H9 (cell line): Measurements from ENCODE around the gene ZSCAN9. TPM values are rescaled to one million over a fixed set of nuclear protein-coding genes. Genes with fewer than 3 reads are reported as not detected.

Source experiments
- DNase-seq: peaks from one replicate; pipeline ENCODE4 v3.0.0-alpha.2; 2017
- H2AFZ ChIP-seq: one replicate; pipeline ENCODE4 v1.6.1; 2013; ENCODE audit warnings: mild to moderate bottlenecking, low read length, control low read depth, moderate library complexity
- H2AK5ac ChIP-seq: 2 replicates; pipeline ENCODE4 v1.6.1; 2013; ENCODE audit warnings: low read length, control low read depth, mixed read lengths; ENCODE audit not compliant: insufficient read length
- H2BK120ac ChIP-seq: one replicate; pipeline ENCODE4 v1.6.1; 2013; ENCODE audit warnings: low read depth, mild to moderate bottlenecking, low read length, control low read depth, inconsistent platforms; ENCODE audit not compliant: poor library complexity, severe bottlenecking
- H2BK12ac ChIP-seq: 2 replicates; pipeline ENCODE4 v1.6.1; 2013; ENCODE audit warnings: low read length, control low read depth, mixed read lengths, low read depth; ENCODE audit not compliant: insufficient read length
- H2BK15ac ChIP-seq: 2 replicates; pipeline ENCODE4 v1.6.1; 2013; ENCODE audit warnings: low read depth, low read length, control low read depth
- H2BK20ac ChIP-seq: one replicate; pipeline ENCODE4 v1.6.1; 2013; ENCODE audit warnings: low read depth, mild to moderate bottlenecking, low read length, control low read depth, inconsistent platforms; ENCODE audit not compliant: poor library complexity, severe bottlenecking
- H2BK5ac ChIP-seq: 2 replicates; pipeline ENCODE4 v1.6.1; 2013; ENCODE audit warnings: low read length, control low read depth, mixed read lengths; ENCODE audit not compliant: insufficient read length
- H3K14ac ChIP-seq: 2 replicates; pipeline ENCODE4 v1.6.1; 2013; ENCODE audit warnings: low read length, control low read depth; ENCODE audit not compliant: insufficient read depth
- H3K18ac ChIP-seq: 2 replicates; pipeline ENCODE4 v1.6.1; 2013; ENCODE audit warnings: low read depth, mild to moderate bottlenecking, mixed read lengths, low read length, control low read depth; ENCODE audit not compliant: insufficient read length
- H3K23ac ChIP-seq: 2 replicates; pipeline ENCODE4 v1.6.1; 2013; ENCODE audit warnings: low read length, control low read depth, mixed read lengths, low read depth; ENCODE audit not compliant: insufficient read length
- H3K23me2 ChIP-seq: 2 replicates; pipeline ENCODE4 v1.6.1; 2013; ENCODE audit warnings: low read depth, mild to moderate bottlenecking, mixed read lengths, low read length, control low read depth; ENCODE audit not compliant: insufficient read length, poor library complexity, severe bottlenecking
- H3K27ac ChIP-seq: 2 replicates; pipeline ENCODE4 v1.5.1; 2013; ENCODE audit warnings: low read length, control low read depth, mixed read lengths, low read depth; ENCODE audit not compliant: insufficient read length
- H3K27me3 ChIP-seq: 2 replicates; pipeline ENCODE4 v1.6.1; 2013; ENCODE audit warnings: low read length, control low read depth, inconsistent platforms; ENCODE audit not compliant: insufficient read depth
- H3K4ac ChIP-seq: 2 replicates; pipeline ENCODE4 v1.6.1; 2013; ENCODE audit warnings: low read depth, mild to moderate bottlenecking, control low read depth, inconsistent platforms, low read length, moderate library complexity
- H3K4me1 ChIP-seq: 2 replicates; pipeline ENCODE4 v1.6.1; 2013; ENCODE audit warnings: low read length, control low read depth, inconsistent platforms; ENCODE audit not compliant: insufficient read depth
- H3K4me2 ChIP-seq: 2 replicates; pipeline ENCODE4 v1.6.1; 2013; ENCODE audit warnings: low read length, control low read depth, mixed read lengths; ENCODE audit not compliant: insufficient read length, insufficient read depth
- H3K56ac ChIP-seq: 2 replicates; pipeline ENCODE4 v1.6.1; 2013; ENCODE audit warnings: low read depth, mild to moderate bottlenecking, mixed read lengths, low read length, control low read depth; ENCODE audit not compliant: insufficient read length
- H3K79me1 ChIP-seq: 2 replicates; pipeline ENCODE4 v1.6.1; 2013; ENCODE audit warnings: low read depth, mild to moderate bottlenecking, moderate library complexity, low read length, control low read depth, inconsistent platforms; ENCODE audit not compliant: insufficient read depth, poor library complexity, severe bottlenecking
- H3K79me2 ChIP-seq: 2 replicates; pipeline ENCODE4 v1.6.1; 2013; ENCODE audit warnings: low read length, control low read depth, inconsistent platforms; ENCODE audit not compliant: insufficient read depth
- H3K9ac ChIP-seq: 2 replicates; pipeline ENCODE4 v1.6.1; 2013; ENCODE audit warnings: low read length, control low read depth, mixed read lengths; ENCODE audit not compliant: insufficient read length; ENCODE audit errors: extremely low read depth
- H3K9me3 ChIP-seq: one replicate; pipeline ENCODE4 v1.6.1; 2013; ENCODE audit warnings: low read depth, low read length, inconsistent platforms; ENCODE audit not compliant: control insufficient read depth
- H3T11ph ChIP-seq: one replicate; pipeline ENCODE4 v1.6.1; 2013; ENCODE audit warnings: mild to moderate bottlenecking, low read length, control low read depth, inconsistent platforms
- H4K20me1 ChIP-seq: one replicate; pipeline ENCODE4 v1.6.1; 2013; ENCODE audit not compliant: control insufficient read depth, insufficient read length, insufficient read depth
- H4K5ac ChIP-seq: 2 replicates; pipeline ENCODE4 v1.6.1; 2013; ENCODE audit warnings: low read depth, mild to moderate bottlenecking, mixed read lengths, low read length, control low read depth; ENCODE audit not compliant: insufficient read length
- H4K8ac ChIP-seq: replicated peaks from 2 replicates; pipeline ENCODE4 v1.6.1; 2013; ENCODE audit warnings: low read length, control low read depth, mixed read lengths, low read depth; ENCODE audit not compliant: insufficient read length
- H4K91ac ChIP-seq: 2 replicates; pipeline ENCODE4 v1.6.1; 2013; ENCODE audit warnings: low read depth, mild to moderate bottlenecking, moderate library complexity, mixed read lengths, low read length, control low read depth; ENCODE audit not compliant: insufficient read length
- H3K27ac Mint-ChIP-seq, 3 experiments: 2 replicates in 2 of 3; 3 replicates in 1 of 3; pipeline ENCODE4 v1.8.0; 2020 to 2021; ENCODE audit warnings: mixed read lengths in 3 of 3, mild to moderate bottlenecking in 1 of 3, moderate library complexity in 1 of 3
- H3K27me3 Mint-ChIP-seq: 2 replicates; pipeline ENCODE4 v1.8.0; 2021; ENCODE audit warnings: low read depth, mild to moderate bottlenecking, moderate library complexity, mixed read lengths
- H3K36me3 Mint-ChIP-seq, 3 experiments: 2 replicates in 2 of 3; 3 replicates in 1 of 3; pipeline ENCODE4 v1.8.0; 2020 to 2021; ENCODE audit warnings: low read depth in 3 of 3, mixed read lengths in 3 of 3; ENCODE audit not compliant: insufficient read depth in 1 of 3
- H3K4me1 Mint-ChIP-seq, 2 experiments: 2 replicates each; pipeline ENCODE4 v1.8.0; 2020; ENCODE audit warnings: mixed read lengths in 2 of 2
- H3K4me3 Mint-ChIP-seq, 2 experiments: 2 replicates in 1 of 2; 3 replicates in 1 of 2; pipeline ENCODE4 v1.8.0; 2020 to 2021; ENCODE audit warnings: mild to moderate bottlenecking in 2 of 2, mixed read lengths in 2 of 2, moderate library complexity in 1 of 2
- H3K9me3 Mint-ChIP-seq, 2 experiments: 2 replicates in 1 of 2; 3 replicates in 1 of 2; pipeline ENCODE4 v1.8.0; 2020; ENCODE audit warnings: mild to moderate bottlenecking in 2 of 2, mixed read lengths in 2 of 2, moderate library complexity in 1 of 2
- WGBS: extraction: QIAGEN DNeasy Blood & Tissue Kit; methylation state at CpG from one replicate; pipeline ENCODE4 v1.1.7; 2013; ENCODE audit warnings: missing lambda C conversion rate, low lambda C conversion rate, mixed read lengths; ENCODE audit not compliant: insufficient read length; ENCODE audit errors: extremely low coverage; 5-methylcytosine and 5-hydroxymethylcytosine counted together
- total RNA-seq: library from RNA; stranded (reverse); gene quantifications from 2 replicates; pipeline ENCODE4 v1.2.1, GENCODE V29; 2021
- TF ChIP-seq, protein P1 (sequence below): fragments of 200-600 bp; sonication (generic); conservative IDR thresholded peaks from 3 replicates; pipeline ENCODE4 v1.8.0; 2021; ENCODE audit warnings: antibody characterized with exemption, mild to moderate bottlenecking

The ZSCAN9 gene
- total RNA-seq, 1 experiment from 2014 or later: 11.5 TPM

DNA sequence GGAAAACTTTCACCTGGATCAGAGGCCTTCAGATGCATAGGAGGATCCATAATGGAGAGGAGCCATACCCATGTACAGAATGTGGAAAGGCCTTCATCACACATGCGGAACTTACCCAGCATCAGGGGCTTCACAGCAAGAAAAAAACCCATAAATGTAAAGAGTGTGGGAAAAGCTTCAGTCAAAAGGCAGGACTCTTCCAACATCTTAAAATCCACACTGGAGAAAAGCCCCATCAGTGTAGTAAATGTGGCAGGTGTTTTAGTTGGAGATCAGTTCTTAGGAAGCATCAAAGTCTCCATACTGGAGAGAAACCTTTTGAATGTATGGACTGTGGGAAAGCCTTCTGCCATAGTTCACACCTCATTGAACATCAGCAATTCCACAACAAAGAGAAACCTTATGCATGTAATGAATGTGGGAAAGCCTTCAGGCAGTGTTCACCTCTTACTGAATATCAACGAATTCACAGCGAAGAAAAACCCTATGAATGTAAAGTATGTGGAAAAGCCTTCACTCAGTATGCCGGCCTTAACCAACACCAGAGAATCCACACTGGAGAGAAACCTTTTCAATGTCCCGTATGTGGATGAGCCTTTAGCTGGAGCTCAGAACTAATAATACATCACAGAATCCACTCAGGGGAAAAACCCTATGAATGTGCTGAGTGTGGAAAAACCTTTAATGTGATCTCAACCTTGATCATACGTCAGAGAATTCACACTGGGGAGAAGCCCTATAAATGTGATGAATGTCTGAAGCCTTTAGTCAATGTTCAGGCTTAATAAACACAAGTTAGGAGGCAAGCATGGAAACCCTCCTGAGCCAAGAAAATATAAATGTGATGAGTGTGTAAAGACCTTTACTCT is 36.7 kb upstream of the ZSCAN9 start:
- no peaks in the 10 kb centered on the region for H3K23me2 ChIP-seq
- H2AFZ ChIP-seq: no peak overlapping the region
- no peak overlapping the region for H3K4me2 ChIP-seq
- H3K14ac ChIP-seq: no peak overlapping the region
- H2BK12ac ChIP-seq: no peak overlapping the region
- H4K91ac ChIP-seq: no peak overlapping the region
- Mint-ChIP-seq H3K9me3 (peaks cover 63 to 67% of the 10 kb centered on the region in 2 experiments), H3K4me3 (no peak overlapping the region), H3K4me1 (no peaks in the 10 kb centered on the region), H3K36me3 (peaks cover 0 to 13% (median 1%) of the 10 kb centered on the region in 3 experiments; a peak in 2 of 7 replicates), H3K27ac (no peak overlapping the region), H3K27me3 (peaks cover 12% of the 10 kb centered on the region)
- no peaks in the 10 kb centered on the region for H3K27me3 ChIP-seq
- H2BK20ac ChIP-seq: no peak overlapping the region
- no peaks in the 10 kb centered on the region for H3K79me2 ChIP-seq
- no peak overlapping the region for H2BK5ac ChIP-seq
- H3K9ac ChIP-seq: no peak overlapping the region
- H2BK120ac ChIP-seq: no peak overlapping the region
- H3T11ph ChIP-seq: no peak overlapping the region
- no CpG with 5 or more reads among the region's 6 CpGs for WGBS
- no peak overlapping the region for H3K56ac ChIP-seq
- no peak overlapping the region for H3K23ac ChIP-seq
- TF ChIP-seq, protein P1, sequence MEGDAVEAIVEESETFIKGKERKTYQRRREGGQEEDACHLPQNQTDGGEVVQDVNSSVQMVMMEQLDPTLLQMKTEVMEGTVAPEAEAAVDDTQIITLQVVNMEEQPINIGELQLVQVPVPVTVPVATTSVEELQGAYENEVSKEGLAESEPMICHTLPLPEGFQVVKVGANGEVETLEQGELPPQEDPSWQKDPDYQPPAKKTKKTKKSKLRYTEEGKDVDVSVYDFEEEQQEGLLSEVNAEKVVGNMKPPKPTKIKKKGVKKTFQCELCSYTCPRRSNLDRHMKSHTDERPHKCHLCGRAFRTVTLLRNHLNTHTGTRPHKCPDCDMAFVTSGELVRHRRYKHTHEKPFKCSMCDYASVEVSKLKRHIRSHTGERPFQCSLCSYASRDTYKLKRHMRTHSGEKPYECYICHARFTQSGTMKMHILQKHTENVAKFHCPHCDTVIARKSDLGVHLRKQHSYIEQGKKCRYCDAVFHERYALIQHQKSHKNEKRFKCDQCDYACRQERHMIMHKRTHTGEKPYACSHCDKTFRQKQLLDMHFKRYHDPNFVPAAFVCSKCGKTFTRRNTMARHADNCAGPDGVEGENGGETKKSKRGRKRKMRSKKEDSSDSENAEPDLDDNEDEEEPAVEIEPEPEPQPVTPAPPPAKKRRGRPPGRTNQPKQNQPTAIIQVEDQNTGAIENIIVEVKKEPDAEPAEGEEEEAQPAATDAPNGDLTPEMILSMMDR: no peak
- no peak for DNase-seq
- H2BK15ac ChIP-seq: no peak overlapping the region
- no peak overlapping the region for H3K27ac ChIP-seq
- no peak overlapping the region for H3K18ac ChIP-seq
- H2AK5ac ChIP-seq: no peak overlapping the region
- no peaks in the 10 kb centered on the region for H3K4me1 ChIP-seq
- H3K4ac ChIP-seq: no peak overlapping the region
- H3K9me3 ChIP-seq: peaks cover 22% of the 10 kb centered on the region
- no peak overlapping the region for H4K8ac ChIP-seq
- H4K20me1 ChIP-seq: no peaks in the 10 kb centered on the region
- H4K5ac ChIP-seq: no peak overlapping the region
- no peaks in the 10 kb centered on the region for H3K79me1 ChIP-seq
